Measurements from ENCODE around the gene LTBP1. TPM values are rescaled to one million over a fixed set of nuclear protein-coding genes. Genes with fewer than 3 reads are reported as not detected.

The LTBP1 gene
- total and polyA plus RNA-seq, 2 experiments from 2014 or later, result 157 to 211 TPM

- no peaks in the 10 kb centered on the region for H3K27me3 ChIP-seq (replicated peaks; ENCODE audit: insufficient read depth)
- H2AFZ ChIP-seq, result no peak overlapping the region
- H3K9me2 ChIP-seq (ENCODE audit: insufficient read depth), result no peaks in the 10 kb centered on the region
- in situ Hi-C loops (cut with MboI), result no loop called here
- no peak for TF ChIP-seq EZH2 (IDR thresholded peaks at IDR 0.05; ENCODE audit: insufficient read depth, poor library complexity, severe bottlenecking)
- no peak for TF ChIP-seq EZH2phosphoT487 (IDR thresholded peaks at IDR 0.05; ENCODE audit: insufficient read depth, low read depth)
- H3K9me3 ChIP-seq (ENCODE audit: low read depth), result no peaks in the 10 kb centered on the region
- no peaks in the 10 kb centered on the region for H3K79me2 ChIP-seq (ENCODE audit: insufficient read depth)
- H4K20me1 ChIP-seq (ENCODE audit: insufficient read depth), result no peaks in the 10 kb centered on the region
- no peak overlapping the region for H3K4me2 ChIP-seq (ENCODE audit: unreplicated experiment)
- no peak overlapping the region for H3K4me3 ChIP-seq
- no peak for DNase-seq
- WGBS, 2 experiments (ENCODE audit: low coverage in 1 of 2, low lambda C conversion rate in 2 of 2, missing lambda C conversion rate in 2 of 2), result 95 to 97% methylated on average over 2 of the region's 2 CpGs
- no peaks in the 10 kb centered on the region for H3K36me3 ChIP-seq (ENCODE audit: low read depth)
- no peaks in the 10 kb centered on the region for H3F3A ChIP-seq (ENCODE audit: insufficient read depth)
- H3K4me1 ChIP-seq (ENCODE audit: insufficient read depth), result no peaks in the 10 kb centered on the region
- no peak overlapping the region for H3K27ac ChIP-seq
- H3K9ac ChIP-seq, result no peak overlapping the region
Observed at GRCh38 chr2:33115196-33115595, 168.4 kb downstream of the LTBP1 start.

- H3K4me2 ChIP-seq (ENCODE audit: unreplicated experiment), result no peak overlapping the region
- in situ Hi-C loops (cut with MboI), result no loop called here
- H3K4me3 ChIP-seq, result no peak overlapping the region
- no peaks in the 10 kb centered on the region for H3K9me3 ChIP-seq (ENCODE audit: low read depth)
- no peak for DNase-seq
- H3K27ac ChIP-seq, result no peak overlapping the region
- no peak overlapping the region for H3K9ac ChIP-seq
- H2AFZ ChIP-seq, result no peak overlapping the region
- H3K27me3 ChIP-seq (replicated peaks; ENCODE audit: insufficient read depth), result no peaks in the 10 kb centered on the region
- H4K20me1 ChIP-seq (ENCODE audit: insufficient read depth), result no peaks in the 10 kb centered on the region
- no peaks in the 10 kb centered on the region for H3K36me3 ChIP-seq (ENCODE audit: low read depth)
- no peaks in the 10 kb centered on the region for H3K79me2 ChIP-seq (ENCODE audit: insufficient read depth)
- WGBS, 2 experiments (ENCODE audit: low coverage in 1 of 2, low lambda C conversion rate in 2 of 2, missing lambda C conversion rate in 2 of 2), result 96 to 100% methylated on average over 1 of the region's 1 CpG
- H3K4me1 ChIP-seq (ENCODE audit: insufficient read depth), result no peaks in the 10 kb centered on the region
- H3K9me2 ChIP-seq (ENCODE audit: insufficient read depth), result no peaks in the 10 kb centered on the region
- TF ChIP-seq EZH2phosphoT487 (IDR thresholded peaks at IDR 0.05; ENCODE audit: insufficient read depth, low read depth), result no peak
- TF ChIP-seq EZH2 (IDR thresholded peaks at IDR 0.05; ENCODE audit: insufficient read depth, poor library complexity, severe bottlenecking), result no peak
- H3F3A ChIP-seq (ENCODE audit: insufficient read depth), result no peaks in the 10 kb centered on the region
Observed at GRCh38 chr2:33115728-33116127, 169.0 kb downstream of the LTBP1 start.

- WGBS, 2 experiments (ENCODE audit: low coverage in 1 of 2, low lambda C conversion rate in 2 of 2, missing lambda C conversion rate in 2 of 2), result 84 to 90% methylated on average over 4 of the region's 4 CpGs
- Histone ChIP-seq H3K4me2 (ENCODE audit: unreplicated experiment) (no peak overlapping the region), H3K36me3 (ENCODE audit: low read depth) (no peaks in the 10 kb centered on the region), H3K79me2 (ENCODE audit: insufficient read depth) (no peaks in the 10 kb centered on the region), H3F3A (ENCODE audit: insufficient read depth) (no peaks in the 10 kb centered on the region), H3K27me3 (replicated peaks; ENCODE audit: insufficient read depth) (no peaks in the 10 kb centered on the region), H4K20me1 (ENCODE audit: insufficient read depth) (no peaks in the 10 kb centered on the region), H3K9ac (no peak overlapping the region), H3K9me2 (ENCODE audit: insufficient read depth) (no peaks in the 10 kb centered on the region), H3K9me3 (ENCODE audit: low read depth) (no peaks in the 10 kb centered on the region), H3K27ac (no peak overlapping the region), H2AFZ (no peak overlapping the region), H3K4me3 (no peak overlapping the region), H3K4me1 (ENCODE audit: insufficient read depth) (no peaks in the 10 kb centered on the region)
- in situ Hi-C loops (cut with MboI), result no loop called here
- no peak for TF ChIP-seq EZH2 (IDR thresholded peaks at IDR 0.05; ENCODE audit: insufficient read depth, poor library complexity, severe bottlenecking)
- TF ChIP-seq EZH2phosphoT487 (IDR thresholded peaks at IDR 0.05; ENCODE audit: insufficient read depth, low read depth), result no peak
- DNase-seq, result no peak
Observed at GRCh38 chr2:33116799-33117198, 170.0 kb downstream of the LTBP1 start.

- DNase-seq, result no peak
- Histone ChIP-seq H3K27me3 (replicated peaks; ENCODE audit: insufficient read depth) (no peaks in the 10 kb centered on the region), H3K4me2 (ENCODE audit: unreplicated experiment) (no peak overlapping the region), H4K20me1 (ENCODE audit: insufficient read depth) (no peaks in the 10 kb centered on the region), H3K36me3 (ENCODE audit: low read depth) (no peaks in the 10 kb centered on the region), H3K4me3 (no peak overlapping the region), H2AFZ (no peak overlapping the region), H3K9ac (no peak overlapping the region), H3K79me2 (ENCODE audit: insufficient read depth) (no peaks in the 10 kb centered on the region), H3K27ac (no peak overlapping the region), H3K9me2 (ENCODE audit: insufficient read depth) (no peaks in the 10 kb centered on the region), H3K4me1 (ENCODE audit: insufficient read depth) (peaks cover 6% of the 10 kb centered on the region; the same call in 1 of the 2 replicates), H3F3A (ENCODE audit: insufficient read depth) (no peaks in the 10 kb centered on the region), H3K9me3 (ENCODE audit: low read depth) (no peaks in the 10 kb centered on the region)
- TF ChIP-seq EZH2 (IDR thresholded peaks at IDR 0.05; ENCODE audit: insufficient read depth, poor library complexity, severe bottlenecking) (no peak), EZH2phosphoT487 (IDR thresholded peaks at IDR 0.05; ENCODE audit: insufficient read depth, low read depth) (no peak)
- in situ Hi-C loops (cut with MboI), result no loop called here
- 89 to 91% methylated on average over 6 of the region's 6 CpGs for WGBS, 2 experiments (ENCODE audit: low coverage in 1 of 2, low lambda C conversion rate in 2 of 2, missing lambda C conversion rate in 2 of 2)
Observed at GRCh38 chr2:33118651-33119050, 171.9 kb downstream of the LTBP1 start.

GRCh38 chr2:33121416-33121815 lies 174.7 kb downstream of the LTBP1 start:
- H3F3A ChIP-seq (ENCODE audit: insufficient read depth), result peaks cover 3% of the 10 kb centered on the region; the same call in 1 of the 2 replicates
- H3K4me2 ChIP-seq (ENCODE audit: unreplicated experiment), result no peak overlapping the region
- no peak overlapping the region for H3K9ac ChIP-seq
- no peak for TF ChIP-seq EZH2 (IDR thresholded peaks at IDR 0.05; ENCODE audit: insufficient read depth, poor library complexity, severe bottlenecking)
- no peak for TF ChIP-seq EZH2phosphoT487 (IDR thresholded peaks at IDR 0.05; ENCODE audit: insufficient read depth, low read depth)
- H3K9me3 ChIP-seq (ENCODE audit: low read depth), result no peaks in the 10 kb centered on the region
- H3K4me1 ChIP-seq (ENCODE audit: insufficient read depth), result peaks cover 9% of the 10 kb centered on the region; the same call in 1 of the 2 replicates
- H4K20me1 ChIP-seq (ENCODE audit: insufficient read depth), result no peaks in the 10 kb centered on the region
- H3K27ac ChIP-seq, result no peak overlapping the region
- no peaks in the 10 kb centered on the region for H3K36me3 ChIP-seq (ENCODE audit: low read depth)
- no peaks in the 10 kb centered on the region for H3K27me3 ChIP-seq (replicated peaks; ENCODE audit: insufficient read depth)
- no peak overlapping the region for H2AFZ ChIP-seq
- no peaks in the 10 kb centered on the region for H3K9me2 ChIP-seq (ENCODE audit: insufficient read depth)
- H3K4me3 ChIP-seq, result no peak overlapping the region
- DNase-seq, result no peak
- in situ Hi-C loops (cut with MboI), result no loop called here
- WGBS, 2 experiments (ENCODE audit: low coverage in 1 of 2, low lambda C conversion rate in 2 of 2, missing lambda C conversion rate in 2 of 2), result 95 to 96% methylated on average over 10 of the region's 10 CpGs
- no peaks in the 10 kb centered on the region for H3K79me2 ChIP-seq (ENCODE audit: insufficient read depth)
